Activated CD4-positive, alpha-beta T cell treated with anti-CD3 and anti-CD28 coated beads for 24 hours (primary cell): ENCODE measurements around the gene MAP2K5.
A peak's percentile ranks its signal among the peaks of the same experiment; 100 is the strongest.

ENCODE experiments used
- DNase-seq, 2 donors: peaks; one replicate each; pipeline ENCODE4 v3.0.0-alpha.2; 2020; ENCODE audit warnings: low read depth in 2 of 2

Gene MAP2K5

DNA sequence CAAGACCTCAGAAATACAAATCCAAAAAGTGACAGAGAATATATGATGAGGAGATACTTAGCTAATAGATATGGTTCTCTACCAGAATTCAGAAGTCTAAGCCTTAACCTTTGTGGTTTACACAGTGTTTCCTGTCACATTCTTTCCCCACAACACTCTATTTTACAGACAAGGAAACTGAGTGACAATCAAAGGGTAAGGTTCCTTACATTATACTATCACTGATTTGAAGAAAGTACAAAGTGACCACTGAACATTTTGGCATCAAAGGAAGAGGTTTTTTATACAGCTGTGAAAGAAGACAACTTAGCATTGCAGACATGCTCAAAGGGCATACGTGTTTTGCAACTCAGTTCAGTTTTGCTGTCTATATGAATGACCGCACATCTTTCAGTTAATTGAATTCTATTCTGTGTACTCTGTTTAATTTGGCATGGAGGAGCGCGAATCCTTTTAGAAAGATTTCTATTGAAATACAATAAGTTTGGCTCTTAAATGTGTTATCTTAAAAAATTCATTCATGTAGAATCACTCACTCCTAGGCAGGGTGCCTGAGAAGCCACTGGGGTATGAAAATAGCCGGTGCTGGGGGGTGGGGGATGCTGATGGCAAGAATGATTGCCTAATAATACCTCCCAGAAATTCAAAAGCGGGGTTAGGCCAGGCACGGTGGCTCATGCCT lies 216.3 kb downstream of the MAP2K5 start:
- no peak for DNase-seq

DNA sequence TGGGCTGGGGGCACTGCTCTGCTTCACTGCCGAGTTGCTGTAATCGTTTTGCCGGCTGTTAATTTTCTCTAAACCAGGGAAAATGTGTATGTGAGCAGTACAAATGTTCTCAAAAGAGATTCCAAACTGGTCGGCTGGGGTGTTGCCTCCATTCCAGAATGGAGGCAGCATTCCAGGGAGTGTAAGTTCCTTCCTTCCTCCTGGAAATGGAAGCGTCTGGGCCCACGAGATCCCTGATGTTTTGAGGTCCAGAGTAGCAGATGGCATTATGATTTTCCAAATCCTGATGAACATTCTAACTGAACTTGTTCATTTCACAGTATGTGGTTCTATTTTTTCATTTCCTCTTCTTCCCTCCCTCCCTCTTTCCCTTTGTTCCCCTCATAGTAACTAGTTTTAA lies 218.4 kb downstream of the MAP2K5 start:
- DNase-seq, result no peak

DNA sequence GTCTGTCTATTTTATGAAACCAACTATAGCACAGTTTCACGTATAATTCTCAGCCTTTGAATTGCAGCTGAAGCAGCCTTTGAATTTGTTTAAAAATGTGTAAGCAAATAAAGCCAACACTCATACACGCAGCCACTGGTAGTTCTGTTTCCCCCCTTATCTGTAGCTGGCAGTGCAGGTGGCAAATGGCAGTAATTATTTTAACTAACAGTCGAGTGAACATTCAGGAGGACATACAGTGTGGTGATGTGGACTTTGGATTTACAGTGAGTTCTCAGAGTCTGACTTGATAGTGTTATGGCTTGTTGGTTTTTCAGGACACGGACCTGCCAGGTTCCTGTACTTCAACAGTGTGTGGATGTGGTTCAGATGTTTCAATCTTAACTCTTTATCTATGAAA lies 218.8 kb downstream of the MAP2K5 start:
- DNase-seq, result no peak

DNA sequence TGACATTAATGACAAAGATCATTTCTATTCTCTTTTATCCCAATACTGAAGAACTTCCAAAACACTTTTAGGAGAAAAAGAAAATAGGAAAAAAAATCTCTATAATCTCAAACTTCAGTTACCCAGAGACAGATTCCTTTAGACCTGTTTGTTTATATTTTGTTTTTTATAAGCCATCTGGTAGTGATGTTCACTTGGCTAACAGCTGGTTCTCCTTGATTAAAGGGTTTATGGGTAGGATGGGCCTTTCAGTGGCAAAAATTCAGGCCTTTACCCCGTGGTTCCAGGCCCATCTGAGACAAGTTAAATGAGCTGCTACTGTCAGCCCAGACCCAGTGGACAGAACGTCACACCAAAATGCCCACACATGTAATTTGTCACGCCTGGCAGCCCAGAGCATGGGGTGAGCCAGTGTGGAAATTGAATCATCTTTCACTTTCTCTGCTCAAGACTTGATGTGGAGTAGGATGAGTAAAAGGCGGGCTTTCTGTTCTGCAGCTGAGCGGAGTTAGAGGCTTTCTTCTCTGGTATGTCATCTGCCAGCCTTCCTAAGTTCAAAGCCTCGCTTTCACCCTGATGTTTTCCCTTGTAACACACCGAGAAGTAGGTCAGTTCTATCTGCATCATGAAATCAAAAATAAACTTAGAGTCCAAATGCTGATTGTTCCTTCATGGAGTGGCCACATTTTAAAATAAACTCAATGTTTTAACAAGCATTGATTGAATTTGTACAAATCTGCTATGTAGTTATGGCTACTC lies 220.3 kb downstream of the MAP2K5 start:
- peak; percentile 41 to 51 for DNase-seq

DNA sequence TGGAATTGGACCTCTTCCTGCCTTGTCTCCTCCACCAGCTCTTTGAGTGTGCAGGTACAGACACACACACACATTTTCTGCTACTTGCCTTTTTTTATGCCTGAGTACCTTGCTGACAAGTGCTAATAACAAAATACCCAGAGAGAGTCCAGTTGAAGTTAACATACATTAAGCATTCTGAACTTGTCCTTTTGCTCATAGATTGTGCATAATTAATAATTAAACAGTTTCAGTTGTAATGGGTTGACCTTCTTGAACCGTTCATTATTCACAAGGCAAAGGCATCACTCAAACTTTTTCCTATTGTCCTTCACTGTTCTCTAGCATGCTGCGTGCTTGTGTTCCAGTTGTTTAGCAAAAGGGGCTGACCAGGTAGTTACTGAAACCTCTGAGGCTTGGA lies 223.2 kb downstream of the MAP2K5 start:
- no peak for DNase-seq

DNA sequence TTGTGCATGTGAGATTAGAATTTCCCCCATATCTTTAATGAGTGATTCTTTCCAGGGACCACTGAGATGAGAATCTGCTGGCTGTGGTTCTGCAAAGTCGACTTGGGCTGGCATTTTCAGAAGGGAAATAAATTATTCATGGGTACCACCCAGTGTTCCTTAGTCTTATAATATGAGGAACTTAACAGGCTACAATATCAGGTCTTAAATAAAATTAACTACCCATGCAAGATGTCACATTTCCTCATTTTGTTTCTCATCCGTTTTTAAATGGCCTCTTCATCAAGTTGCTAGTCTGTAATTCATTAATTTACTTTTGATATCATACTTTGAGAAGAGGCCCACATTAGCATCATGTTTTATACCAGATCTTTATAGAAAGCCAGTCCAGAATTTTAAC lies 224.5 kb downstream of the MAP2K5 start:
- DNase-seq, result no peak

DNA sequence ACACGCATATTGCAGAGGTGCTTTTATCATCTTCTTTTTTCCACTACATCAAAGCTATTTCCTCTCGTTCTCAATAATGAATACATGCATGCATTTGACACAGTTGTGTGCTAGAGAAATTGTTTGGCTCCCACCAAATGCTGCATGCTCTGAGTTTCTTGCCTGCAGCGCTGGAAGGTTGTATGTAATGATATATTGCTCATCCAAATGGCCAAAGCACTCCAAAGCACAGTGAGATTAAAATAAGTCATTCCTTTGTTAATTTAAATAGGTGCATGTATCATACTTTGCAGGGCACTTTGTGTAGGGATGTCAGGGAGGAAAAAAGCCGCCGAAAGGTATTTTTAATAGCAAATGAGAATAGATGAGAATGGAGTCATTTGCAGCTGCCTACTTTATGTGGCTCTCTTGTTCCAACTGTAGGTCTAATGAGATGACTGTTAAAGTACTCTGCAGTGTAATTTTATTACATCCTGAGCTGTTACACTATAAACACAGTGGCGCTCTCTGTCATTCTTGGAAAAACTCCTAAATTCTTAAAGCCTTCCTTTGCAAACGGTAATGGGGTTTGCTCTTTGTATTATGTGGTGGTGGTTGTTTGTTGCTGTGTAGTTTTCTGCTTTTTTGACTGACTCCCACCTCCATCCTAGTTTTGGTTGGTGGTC lies 225.9 kb downstream of the MAP2K5 start:
- DNase-seq, result no peak

DNA sequence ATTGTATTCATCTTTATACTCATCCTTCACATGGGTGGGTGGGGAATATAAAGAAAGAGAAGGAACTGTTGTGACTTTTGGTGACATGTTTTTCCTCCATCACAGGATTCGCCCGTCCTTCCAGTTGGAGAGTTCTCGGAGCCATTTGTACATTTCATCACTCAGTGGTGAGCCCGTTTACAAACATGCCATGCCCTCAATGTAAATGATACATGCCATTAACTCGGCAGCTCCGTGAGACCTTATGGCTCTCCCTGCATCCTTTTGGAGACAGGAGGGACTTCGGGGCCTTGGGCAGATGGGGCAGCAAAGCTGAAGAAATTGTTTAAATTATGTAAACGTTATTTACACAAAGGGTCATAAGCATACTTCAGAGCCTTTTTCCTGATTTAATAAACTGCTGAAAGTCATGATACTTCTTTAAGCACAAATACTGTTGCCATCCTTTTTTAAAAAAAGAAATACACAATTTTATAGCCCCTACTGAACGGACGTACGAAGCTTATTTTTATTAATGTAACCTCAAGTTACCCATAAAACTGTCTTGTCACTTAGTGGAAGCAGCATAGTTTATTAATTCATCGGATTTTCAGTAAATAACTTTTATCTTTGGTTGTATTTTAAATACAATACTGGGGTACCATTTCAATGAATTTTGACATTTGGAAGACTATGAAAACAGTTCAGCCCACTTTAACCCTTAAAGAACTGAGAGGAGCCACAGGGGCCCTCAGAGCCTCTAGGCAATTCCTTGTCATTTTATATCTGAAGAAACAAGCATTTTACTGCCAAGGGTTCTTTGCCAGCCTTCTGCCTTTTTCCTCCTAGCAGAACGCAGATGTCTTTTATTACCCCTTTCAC lies 227.2 kb downstream of the MAP2K5 start:
- DNase-seq, result no peak

DNA sequence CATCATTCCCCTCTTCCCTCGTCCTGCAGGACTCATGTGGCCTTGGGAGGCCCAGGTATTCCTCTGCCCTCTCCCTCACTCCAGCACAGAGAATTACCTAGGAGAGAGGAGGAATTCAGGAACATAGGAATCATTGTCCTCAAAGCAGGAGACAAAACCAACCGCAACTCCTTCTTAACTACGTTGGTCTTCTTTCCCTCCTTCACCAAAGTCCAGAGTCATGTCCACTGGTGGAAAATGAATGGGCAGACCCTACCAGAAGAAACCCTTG lies 227.8 kb downstream of the MAP2K5 start:
- DNase-seq, result no peak

DNA sequence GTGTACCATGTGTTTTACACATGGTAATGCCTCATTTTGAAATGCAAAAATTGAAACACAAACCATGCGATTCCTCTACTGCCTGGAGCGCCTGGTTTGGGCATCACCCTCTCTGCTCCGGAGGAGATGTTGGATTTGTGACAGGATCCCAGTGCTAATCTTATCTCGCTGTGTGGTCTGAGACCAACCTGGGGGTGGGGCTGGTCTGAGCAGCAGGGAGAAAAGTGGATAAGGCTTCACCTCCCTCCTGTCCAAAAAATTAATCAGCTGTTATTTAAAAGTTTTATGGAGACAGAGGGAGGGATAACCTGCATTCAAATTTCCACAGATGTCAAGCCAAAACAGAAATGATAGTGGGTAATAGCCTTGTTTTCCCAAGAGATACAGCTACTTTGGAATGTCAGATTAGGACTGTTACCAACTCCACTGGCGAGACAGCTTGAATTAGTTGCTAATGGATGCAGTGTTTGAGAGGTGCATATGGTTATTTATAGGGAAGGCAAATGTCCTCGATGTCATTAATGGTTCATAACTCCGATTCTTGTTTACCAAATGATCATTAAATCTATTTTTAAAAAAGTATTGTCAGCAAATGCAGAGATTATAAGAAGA lies 228.8 kb downstream of the MAP2K5 start:
- DNase-seq, result no peak

DNA sequence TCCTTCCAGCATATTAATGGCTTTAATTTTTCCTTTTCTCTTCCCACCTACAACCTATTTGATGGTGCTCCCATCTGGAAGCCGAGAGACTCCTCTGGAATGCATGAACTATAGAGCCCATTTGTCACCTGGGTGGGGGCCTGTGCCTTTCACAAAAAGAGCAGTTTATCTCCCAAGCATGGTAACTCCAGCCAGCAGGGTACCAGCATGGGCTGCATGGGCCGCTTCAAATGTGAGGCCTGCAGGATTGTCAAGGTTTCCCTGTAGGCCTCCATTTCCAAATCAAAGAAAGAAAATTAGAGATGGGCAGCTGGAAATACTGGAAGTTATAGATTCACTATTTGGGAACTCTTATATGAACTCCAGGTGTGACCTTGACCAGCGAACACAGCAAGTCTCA lies 232.1 kb downstream of the MAP2K5 start:
- no peak for DNase-seq

DNA sequence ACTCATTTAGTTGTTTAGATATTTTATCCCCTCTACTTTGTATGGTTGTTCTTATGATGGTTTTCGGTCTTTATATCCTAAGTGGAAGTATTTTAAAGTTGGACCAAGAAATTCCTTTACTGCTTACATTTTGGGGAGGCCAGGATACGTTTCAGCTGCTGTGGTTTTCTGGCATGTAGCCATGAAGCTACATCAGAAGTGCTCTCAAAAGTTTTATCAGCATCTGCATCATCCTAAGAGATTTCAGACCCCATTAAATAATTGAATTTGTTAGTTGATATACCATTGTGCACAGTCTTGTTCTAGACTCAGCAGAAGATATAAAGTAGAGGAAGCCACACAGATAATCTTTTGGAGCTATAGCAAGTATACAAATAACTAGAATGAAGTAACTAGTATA lies 232.7 kb downstream of the MAP2K5 start:
- no peak for DNase-seq

DNA sequence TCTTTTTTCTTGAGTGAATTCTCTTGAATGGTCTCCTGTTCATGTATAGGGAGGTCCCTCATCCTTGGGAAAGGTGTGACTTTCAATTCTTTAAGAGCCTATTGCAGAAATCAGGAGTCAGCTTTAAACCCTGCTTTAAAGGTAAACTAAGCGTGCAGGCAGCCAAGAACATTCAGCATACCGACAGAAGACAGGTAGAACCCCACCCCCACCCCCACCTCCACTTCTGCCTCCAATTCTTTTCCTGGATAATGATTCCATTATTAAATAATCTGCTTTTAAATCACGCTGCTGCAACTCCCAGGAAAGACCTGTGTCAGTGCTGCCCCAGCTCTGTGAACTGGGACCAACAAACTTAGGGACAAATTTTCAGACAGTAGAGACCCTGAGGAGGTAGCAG lies 233.5 kb downstream of the MAP2K5 start:
- DNase-seq, result no peak

DNA sequence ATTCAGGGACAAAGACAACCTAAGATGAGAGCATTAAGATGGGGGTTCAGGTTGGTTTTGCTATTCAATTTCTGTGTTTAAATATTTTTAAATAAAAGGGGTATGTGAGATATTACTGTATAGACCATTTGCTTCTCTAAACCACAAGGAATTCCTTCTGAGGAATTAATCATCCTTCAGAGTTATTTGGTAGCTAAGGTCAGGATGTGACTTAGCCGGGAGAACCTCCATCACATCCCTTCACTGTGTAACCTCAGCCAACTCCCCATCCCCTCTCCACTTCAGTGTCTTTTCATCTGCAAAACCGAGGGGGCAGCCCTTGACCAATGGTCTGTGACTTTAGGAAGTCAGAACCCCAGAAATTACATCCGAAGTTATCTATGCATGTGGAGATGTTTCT lies 234.1 kb downstream of the MAP2K5 start:
- DNase-seq, result no peak

DNA sequence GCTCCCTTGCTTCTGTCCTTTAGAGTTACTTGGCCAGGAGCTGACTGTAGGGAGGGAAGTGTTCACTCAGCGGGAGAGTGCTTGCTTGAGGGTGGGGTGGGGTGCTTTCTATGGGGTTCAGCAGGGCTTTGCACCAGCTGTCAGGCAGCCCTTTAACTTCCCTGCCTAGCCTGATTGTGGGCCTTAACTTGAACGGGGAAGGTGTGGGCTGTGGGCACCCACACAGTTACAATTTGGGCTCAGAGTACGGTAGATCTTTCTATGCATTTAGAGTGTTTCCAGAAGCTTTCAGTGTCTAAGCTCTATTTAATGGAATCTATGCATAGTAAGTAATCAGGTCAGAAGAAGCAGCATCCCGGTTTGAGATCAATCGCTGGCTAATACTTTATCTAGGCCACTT lies 234.6 kb downstream of the MAP2K5 start:
- no peak for DNase-seq

DNA sequence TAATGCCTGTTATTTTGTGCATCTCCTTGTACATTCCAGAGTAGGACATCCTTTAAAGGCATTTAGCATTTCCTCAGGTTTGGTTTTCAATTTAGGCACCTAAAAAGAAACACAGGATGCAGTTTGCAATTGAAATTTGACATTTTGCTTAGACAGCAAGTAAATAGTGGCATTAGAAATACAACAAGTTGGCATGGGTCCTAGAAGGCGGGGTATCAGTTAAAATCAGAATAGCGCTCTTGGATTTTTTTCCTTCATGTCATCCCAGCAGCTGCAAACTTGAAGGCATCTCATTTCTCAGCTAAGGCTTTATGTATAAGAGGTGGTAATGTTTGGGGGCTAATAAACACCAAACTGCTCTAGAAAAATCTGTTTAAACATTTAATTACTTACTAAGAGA lies 235.3 kb downstream of the MAP2K5 start:
- no peak for DNase-seq

DNA sequence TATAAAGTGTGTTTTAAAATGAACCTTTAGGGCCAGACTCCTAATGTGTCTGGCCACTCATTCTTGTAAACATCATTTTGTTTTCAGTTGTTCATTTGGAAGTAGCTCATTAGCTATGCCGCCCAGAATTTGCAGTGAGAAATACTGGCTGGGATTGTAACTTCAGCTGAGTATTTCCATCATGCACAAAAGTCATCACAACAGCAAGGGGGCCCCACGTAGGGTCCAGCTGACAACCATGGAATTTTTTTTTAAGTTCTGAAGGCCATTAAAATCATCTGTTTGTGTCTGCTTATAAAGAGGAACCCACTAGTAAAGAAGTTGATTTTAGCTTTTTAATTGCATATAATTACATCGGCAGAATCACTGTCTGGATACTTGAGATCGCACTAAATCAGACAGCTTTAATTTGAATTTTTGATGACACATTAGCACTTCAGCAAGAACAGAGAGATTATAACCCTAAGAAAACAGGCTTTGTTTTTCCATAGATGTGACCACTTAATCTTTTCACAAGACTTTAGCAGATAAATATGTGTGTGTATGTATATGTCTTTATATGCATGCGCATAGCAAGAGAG lies 236.6 kb downstream of the MAP2K5 start:
- DNase-seq, result no peak

DNA sequence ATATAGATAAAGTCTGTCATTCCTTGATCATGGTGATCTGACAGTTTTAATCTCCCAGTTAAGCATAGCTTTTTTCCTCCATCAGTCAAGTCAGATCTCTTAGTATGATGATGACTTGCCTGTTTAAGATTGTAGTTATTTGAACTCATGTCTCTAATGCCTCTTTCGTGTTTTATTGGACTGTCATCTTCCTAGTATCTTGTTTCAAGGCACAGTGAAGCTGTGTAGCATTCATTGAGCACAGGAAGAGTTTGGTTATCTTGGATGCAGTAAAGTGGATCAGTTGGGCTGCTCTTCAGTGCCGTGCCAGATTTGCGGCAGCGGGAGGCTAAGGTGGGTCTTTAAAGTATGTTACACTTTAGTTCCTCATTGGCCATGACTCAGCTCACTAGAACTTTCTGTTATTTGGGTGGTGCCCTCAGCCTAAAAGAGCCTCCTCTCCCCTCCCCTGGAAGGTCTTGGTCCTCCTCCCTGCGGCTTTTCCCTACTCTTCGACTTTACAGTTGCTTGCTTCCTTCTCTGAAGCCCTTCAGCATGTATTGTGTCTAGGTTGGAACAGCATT lies 237.1 kb downstream of the MAP2K5 start:
- DNase-seq, result no peak

DNA sequence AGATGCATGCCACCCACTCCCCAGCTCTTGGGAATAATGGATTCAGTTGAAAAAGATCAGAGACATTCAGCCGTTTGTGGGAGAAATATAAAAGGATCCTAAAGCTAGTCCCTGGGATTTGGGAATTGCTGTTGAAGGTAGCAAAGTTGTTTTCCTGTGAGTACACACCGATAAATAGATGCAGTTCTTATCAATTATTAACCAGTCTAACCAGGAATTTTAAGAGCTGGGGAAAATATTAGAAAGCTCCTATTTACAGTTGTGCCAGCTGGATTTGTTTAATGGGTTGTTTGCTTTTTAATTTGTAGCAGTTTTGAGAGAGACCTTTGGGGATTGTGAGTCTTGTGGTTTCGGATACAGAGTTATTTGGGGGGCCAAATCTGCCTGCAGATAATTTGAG lies 238.6 kb downstream of the MAP2K5 start:
- DNase-seq, result no peak

DNA sequence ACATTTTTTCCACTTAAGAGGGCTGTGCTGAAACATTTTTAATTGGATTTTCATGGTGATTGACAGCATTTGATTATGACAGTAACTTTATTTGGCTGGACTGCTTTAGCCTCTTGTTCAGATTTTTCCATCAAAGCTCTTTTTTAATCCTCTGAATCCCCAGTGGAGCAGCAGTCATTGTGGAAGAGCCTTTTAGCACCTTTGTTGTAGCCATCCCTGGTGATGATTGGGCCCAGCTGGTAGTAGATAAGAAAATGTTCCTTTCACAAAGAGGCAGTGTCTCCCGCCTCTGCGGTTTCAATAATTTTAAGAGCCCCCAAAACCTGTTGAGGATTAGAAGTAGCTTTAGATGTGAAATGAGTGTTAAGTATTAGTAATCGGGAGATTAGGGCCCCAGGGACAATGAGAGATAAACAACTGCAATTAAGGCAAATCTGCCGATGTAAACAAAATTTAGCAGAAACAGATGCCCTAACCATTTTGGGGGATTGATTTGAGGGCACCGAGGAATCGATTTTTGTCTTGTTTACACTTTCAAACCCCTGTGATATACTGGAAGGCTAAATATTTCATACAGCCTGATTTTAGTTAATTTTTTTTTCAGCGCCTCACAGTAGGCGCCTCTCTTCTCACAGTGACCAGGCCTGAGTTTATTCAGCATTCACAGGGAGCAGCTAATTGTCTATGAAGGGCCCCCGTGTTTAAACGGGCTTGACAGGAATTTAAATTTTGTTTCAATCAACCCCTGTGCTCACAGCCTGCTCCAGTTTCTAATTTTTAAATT lies 239.6 kb downstream of the MAP2K5 start:
- no peak for DNase-seq

DNA sequence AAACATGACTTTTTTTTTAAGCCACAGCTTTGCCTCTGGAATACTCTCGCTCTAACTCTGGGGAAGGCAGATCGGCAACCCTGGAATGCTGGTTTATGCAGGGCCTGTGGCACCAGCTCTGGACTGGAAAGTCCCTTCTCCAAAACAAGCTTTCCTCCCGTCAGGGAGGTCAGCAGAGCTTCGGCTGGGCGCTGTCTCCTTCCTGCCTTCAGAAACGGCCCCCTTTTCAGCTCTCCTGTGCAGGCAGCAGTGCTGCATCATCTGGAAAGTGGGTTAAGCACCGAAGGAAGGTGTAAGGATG lies 240.1 kb downstream of the MAP2K5 start:
- DNase-seq, result no peak
